Coronary artery (tissue), 2 donors: ENCODE results near the gene KIDINS220.

Experiments
- DNase-seq: peaks from one replicate; pipeline ENCODE4 v3.0.0-alpha.2; 2017; ENCODE audit warnings: low spot score
- H3K27ac ChIP-seq, 2 donors: fragments of 200-600 bp; sonication (generic); one replicate each; pipeline ENCODE4 v1.5.1; 2016 to 2019
- H3K4me3 ChIP-seq: fragments of 200-600 bp; sonication (generic); 2 replicates; pipeline ENCODE4 v1.5.1; 2016; ENCODE audit warnings: mild to moderate bottlenecking, moderate library complexity
- CTCF ChIP-seq: fragments of 200-600 bp; sonication (generic); IDR thresholded peaks from one replicate; pipeline ENCODE4 v1.5.1; 2019; ENCODE audit warnings: antibody characterized with exemption

Gene KIDINS220

GRCh38 chr2:8756716-8757115, 80.7 kb downstream of the KIDINS220 start:
- no peak for DNase-seq
- Histone ChIP-seq H3K4me3 (no peak overlapping the region), H3K27ac (no peak overlapping the region)
- TF ChIP-seq CTCF, result no peak

GRCh38 chr2:8756230-8756629, 81.2 kb downstream of the KIDINS220 start:
- no peak overlapping the region for H3K4me3 ChIP-seq
- no peak overlapping the region for H3K27ac ChIP-seq
- DNase-seq, result no peak
- no peak for TF ChIP-seq CTCF

- TF ChIP-seq CTCF, result no peak
- no peak overlapping the region for H3K27ac ChIP-seq
- H3K4me3 ChIP-seq, result no peak overlapping the region
- no peak for DNase-seq
Measured at GRCh38 chr2:8754106-8754776, 83.2 kb downstream of the KIDINS220 start.

GRCh38 chr2:8753609-8754008, 83.8 kb downstream of the KIDINS220 start:
- no peak for TF ChIP-seq CTCF
- Histone ChIP-seq H3K27ac (no peak overlapping the region), H3K4me3 (no peak overlapping the region)
- no peak for DNase-seq

- no peak for TF ChIP-seq CTCF
Measured at GRCh38 chr2:8752385-8752784, 85.0 kb downstream of the KIDINS220 start.

GRCh38 chr2:8750221-8750620, 87.2 kb downstream of the KIDINS220 start:
- Histone ChIP-seq H3K4me3 (no peak overlapping the region), H3K27ac (no peak overlapping the region)
- no peak for TF ChIP-seq CTCF
- no peak for DNase-seq

More at GRCh38 chr2:8752385-8752784, 85.0 kb downstream of the KIDINS220 start:
- DNase-seq, result no peak
- Histone ChIP-seq H3K27ac (no peak overlapping the region), H3K4me3 (no peak overlapping the region)

- no peak overlapping the region for H3K27ac ChIP-seq
- DNase-seq, result no peak
- no peak for TF ChIP-seq CTCF
- H3K4me3 ChIP-seq, result no peak overlapping the region
Measured at GRCh38 chr2:8743261-8743660, 94.2 kb downstream of the KIDINS220 start.
